SH-SY5Y (cell line): ENCODE measurements around the gene GREB1L.

Source experiments
- GATA2 ChIP-seq: IDR thresholded peaks from 2 replicates; pipeline ENCODE4 v1.6.1; 2011; ENCODE audit warnings: mild to moderate bottlenecking, low read depth, low read length
- GATA3 ChIP-seq: IDR thresholded peaks from 2 replicates; pipeline ENCODE4 v1.6.1; 2011; ENCODE audit warnings: low read depth, mild to moderate bottlenecking, low read length, moderate library complexity

DNA sequence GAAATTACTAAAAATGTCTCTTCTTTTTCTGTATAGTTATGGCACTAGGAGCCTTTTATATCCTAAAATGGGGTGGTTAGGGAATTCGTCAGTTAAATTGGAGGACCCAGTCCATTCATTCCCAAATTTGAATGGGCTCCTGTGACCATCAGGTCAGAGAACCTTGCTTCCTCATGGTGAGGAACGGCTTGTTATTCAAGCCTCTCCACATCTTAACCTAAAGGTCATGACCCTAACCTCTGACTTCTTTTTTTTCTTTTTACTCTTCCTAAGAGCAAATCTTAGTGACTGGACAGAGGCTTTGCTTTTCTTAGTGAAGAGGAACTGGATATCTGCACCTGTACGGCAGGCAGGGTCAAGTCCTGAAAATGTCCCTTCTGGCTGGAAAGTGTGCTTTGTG is 53.1 kb downstream of the GREB1L start:
- TF ChIP-seq GATA2 = no peak
- no peak for TF ChIP-seq GATA3
